Stimulated activated CD4-positive, alpha-beta T cell treated with anti-CD3 and anti-CD28 coated beads, Interleukin-12 subunit alpha, Interleukin-12 subunit beta, amount 100 ng/mL, for 4 hours (primary cell): ENCODE data around the gene GMDS.
"Not testable (repeated sequence)": the region's sequence is repeated elsewhere in the genome, so short reads cannot be mapped to it uniquely, and the experiment has no call there.

Source experiments
- DNase-seq: peaks from one replicate; pipeline ENCODE4 v3.0.0-alpha.2; 2020

GMDS gene

GRCh38 chr6:1760876-1761275 lies 484.5 kb downstream of the GMDS start:
- DNase-seq, result no peak

GRCh38 chr6:1759870-1760269 lies 485.5 kb downstream of the GMDS start:
- no peak for DNase-seq

- no peak for DNase-seq
These were observed 487.2 kb downstream of the GMDS start for GRCh38 chr6:1758076-1758679.

DNA sequence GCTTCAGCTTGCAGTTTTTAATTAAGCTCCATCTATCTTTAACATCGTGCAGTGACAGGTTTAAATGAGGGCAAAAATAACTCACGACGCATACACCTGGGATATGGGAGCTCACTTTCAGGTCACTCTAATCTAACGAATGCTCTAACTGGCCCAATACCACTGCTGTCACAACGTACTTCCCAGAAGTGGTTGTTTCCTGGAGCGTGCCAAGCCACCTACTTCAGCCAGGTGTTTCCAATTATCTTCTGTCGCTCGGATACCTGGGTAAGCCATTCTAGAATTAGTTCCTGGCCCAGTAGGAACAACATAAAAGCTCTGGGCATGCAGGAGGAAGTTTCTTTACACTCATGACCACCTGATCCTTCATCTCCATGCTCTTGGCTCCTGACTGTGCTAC lies 488.3 kb downstream of the GMDS start:
- DNase-seq, result no peak

- DNase-seq, result no peak
These were observed 488.8 kb downstream of the GMDS start for GRCh38 chr6:1756472-1757129.

DNA sequence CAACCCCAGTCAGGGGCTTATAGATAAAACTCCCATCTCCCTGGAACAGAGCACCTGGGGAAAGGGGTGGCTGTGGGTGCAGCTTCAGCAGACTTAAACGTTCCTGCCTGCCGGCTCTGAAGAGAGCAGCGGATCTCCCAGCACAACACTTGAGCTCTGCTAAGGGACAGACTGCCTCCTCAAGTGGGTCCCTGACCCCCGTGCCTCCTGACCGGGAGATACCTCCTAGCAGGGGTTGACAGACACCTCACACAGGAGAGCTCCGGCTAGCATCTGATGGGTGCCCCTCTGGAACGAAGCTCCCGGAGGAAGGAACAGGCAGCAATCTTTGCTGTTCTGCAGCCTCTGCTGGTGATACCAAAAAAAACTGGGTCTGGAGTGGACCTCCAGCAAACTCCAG lies 494.3 kb downstream of the GMDS start:
- DNase-seq, result not testable (repeated sequence)

DNA sequence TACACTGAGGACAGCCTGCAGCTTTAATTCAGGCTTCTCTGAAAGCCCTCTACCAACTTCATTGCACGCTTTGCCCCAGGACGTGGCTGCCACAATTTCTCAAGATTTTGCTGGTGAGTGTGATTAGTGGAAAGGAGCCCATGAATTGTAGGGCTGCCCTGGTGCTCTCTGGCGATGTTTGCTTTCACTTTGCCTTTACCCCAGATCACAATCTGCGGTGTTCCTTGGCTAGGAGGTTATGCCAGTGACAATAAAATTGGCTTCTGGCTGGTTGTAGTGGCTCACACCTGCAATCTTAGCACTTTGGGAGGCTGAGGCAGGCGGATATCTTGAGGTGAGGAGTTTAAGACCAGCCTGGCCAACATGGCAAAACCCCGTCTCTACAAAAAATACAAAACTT lies 496.4 kb downstream of the GMDS start:
- DNase-seq, result no peak

GRCh38 chr6:1747531-1747930 lies 497.9 kb downstream of the GMDS start:
- no peak for DNase-seq

DNA sequence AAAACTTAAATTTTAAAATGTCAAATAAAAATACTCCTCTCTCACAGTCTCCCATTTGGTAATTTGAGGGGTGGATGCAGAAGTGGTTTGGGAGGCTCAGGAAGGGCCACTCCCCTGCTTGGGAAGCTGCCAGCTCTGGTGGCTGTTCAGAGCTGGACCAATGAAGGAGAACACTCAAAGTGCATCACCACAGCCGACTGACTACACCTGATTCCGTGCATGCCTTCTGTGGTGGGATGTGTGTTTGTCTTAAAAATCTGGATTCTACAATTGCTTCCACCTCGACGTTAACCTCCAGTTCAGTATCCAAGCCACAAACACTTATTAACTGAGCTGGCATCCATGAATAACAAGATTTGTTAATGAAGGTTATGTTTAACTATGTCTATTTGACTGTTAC lies 498.4 kb downstream of the GMDS start:
- no peak for DNase-seq

DNA sequence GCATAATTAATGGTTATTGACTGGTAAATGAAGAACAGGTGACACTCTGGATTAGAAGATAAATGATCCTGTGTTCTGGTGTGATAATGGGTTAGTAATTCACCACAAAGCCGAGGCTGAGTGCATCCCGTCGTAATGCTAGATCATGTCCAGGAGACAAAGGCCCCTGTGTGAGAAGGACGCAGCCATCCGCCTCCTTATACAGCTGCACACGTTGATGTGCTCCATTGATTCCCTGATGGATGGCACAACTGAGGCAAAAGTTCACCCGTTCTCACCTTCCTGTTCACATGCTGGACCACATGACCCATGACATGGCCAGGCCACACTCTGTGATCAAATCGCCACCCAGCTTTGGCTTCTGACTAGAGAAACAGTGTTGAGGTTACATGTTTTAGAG lies 499.6 kb downstream of the GMDS start:
- DNase-seq, result no peak

- no peak for DNase-seq
These were observed 500.9 kb downstream of the GMDS start for GRCh38 chr6:1744543-1744942.

- no peak for DNase-seq
These were observed 505.7 kb downstream of the GMDS start for GRCh38 chr6:1739680-1740079.

- no peak for DNase-seq
These were observed 506.2 kb downstream of the GMDS start for GRCh38 chr6:1739220-1739619.

DNA sequence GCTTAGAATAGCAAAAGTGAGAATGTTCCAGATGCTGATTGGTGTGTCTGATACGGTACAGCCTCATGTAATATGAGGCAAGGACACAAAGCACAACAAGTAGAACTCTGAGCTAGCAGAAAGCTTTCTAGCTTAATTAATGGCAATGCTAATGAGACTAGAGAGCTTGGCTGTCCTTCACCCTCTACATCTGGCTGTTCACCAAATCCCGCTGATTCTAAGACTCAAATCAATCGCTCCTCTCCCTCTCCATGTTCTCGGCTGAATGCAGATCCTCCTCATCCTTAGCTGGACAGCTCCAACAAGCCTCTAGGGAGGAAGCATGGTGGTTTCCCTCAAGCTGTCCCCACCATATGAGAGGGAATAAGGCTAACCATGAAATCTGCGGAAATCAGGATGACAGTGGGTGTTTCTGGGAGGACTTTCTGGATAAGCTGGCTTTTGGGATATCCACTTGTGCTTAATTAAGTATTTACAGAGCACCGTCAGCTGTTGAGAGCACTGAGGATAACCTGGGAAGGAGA lies 506.8 kb downstream of the GMDS start:
- no peak for DNase-seq

- DNase-seq, result no peak
These were observed 507.7 kb downstream of the GMDS start for GRCh38 chr6:1737463-1738311.

- DNase-seq, result no peak
These were observed 508.9 kb downstream of the GMDS start for GRCh38 chr6:1736346-1737105.

DNA sequence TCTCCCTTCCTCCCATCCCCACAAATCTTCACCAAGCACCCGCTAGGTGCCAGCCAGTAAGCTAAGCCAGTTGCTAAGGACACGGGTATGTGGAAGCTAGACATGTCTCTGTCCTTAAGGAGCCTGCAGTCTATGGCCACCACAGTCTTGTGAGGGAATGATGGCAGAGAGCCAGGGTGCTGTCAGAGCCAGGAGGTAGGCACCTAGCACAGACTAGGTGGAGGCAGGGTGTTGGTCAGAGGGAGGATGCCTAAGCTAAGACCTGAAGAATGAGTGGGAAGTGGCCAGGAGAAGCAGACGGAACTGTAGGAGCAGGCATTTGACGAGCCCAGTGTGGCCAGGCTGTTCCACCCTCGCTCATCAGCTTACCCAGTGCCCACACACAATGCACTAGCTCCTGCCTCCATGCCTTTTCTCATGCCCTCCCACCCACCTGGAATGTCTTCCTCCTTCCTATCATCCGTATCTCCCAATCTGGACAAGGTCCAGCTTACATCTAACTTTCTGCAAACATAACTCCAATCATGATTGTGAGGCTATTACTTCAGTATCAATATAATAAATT lies 510.1 kb downstream of the GMDS start:
- DNase-seq, result no peak

GRCh38 chr6:1730882-1731281 lies 514.5 kb downstream of the GMDS start:
- DNase-seq, result no peak

DNA sequence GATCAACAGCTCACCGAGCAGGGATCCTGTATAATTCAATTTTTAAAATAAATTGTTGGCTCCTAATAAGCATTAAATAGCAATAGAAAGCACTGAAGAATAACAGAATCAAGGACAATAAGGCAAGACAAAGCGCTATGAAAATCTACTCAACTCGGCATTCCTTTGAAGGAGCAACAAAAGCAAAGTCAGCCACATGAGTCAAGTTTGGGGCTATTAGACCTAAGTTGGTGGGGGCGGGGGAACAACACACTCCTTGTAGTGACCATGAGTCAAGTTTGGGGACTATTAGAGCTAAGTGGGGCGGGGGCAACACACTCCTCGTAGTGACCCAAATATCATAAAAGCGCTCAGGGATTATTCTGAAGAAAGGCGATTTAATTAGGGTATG lies 515.7 kb downstream of the GMDS start:
- no peak for DNase-seq

- DNase-seq, result no peak
These were observed 516.2 kb downstream of the GMDS start for GRCh38 chr6:1729133-1729749.

GRCh38 chr6:1726341-1726768 lies 519.0 kb downstream of the GMDS start:
- DNase-seq, result no peak

DNA sequence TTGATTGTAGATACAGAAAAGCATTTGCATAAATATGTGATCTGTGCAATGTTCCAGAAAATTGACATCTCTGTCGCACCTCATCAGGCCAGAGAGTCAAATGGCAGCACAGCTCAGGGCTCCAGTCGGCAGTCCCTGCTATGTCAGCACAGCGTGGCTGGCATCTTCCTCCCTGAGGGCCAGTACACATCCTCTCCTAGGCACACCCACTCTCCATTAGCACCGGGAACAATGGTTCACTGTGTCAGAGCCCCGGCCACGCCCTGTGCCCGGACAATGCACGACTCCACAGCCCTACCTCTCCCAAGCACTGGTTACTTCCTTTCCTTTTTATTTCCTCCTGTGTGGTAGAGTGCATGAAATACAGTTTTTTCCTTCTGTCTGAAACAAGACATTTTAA lies 520.8 kb downstream of the GMDS start:
- no peak for DNase-seq
